ENCODE measurements around the gene MDM1. TPM values are rescaled to one million over a fixed set of nuclear protein-coding genes. Genes with fewer than 3 reads are reported as not detected.

Gene MDM1
- total and polyA plus RNA-seq, 2 experiments from 2014 or later = 13.6 to 18.9 TPM

DNA sequence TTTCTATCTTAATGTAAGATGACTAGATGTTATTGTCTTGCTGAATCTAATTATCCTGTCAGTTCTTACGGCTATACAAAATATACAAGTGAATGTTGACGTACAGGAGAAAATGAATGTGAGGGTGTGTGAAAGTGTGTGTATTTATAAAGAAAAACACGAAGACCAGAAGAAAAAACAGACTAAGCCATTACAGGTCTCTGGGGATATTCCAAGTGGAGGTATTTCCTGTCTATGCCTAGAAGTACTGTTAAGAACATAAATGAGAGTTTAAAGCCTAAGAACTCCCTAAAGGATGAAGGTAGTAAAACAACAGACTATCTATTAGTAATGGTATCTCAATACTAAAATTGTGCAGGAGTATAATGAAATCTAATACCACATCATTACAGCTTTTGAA, 7.6 kb downstream of the MDM1 start:
- no peak overlapping the region for H2AFZ ChIP-seq
- no peak overlapping the region for H3K27ac ChIP-seq (ENCODE audit: low read depth)
- DNase-seq (ENCODE audit: low spot score) (no peak), ATAC-seq (no peak)
- no peaks in the 10 kb centered on the region for H3K79me2 ChIP-seq (replicated peaks; ENCODE audit: insufficient read depth)
- TF ChIP-seq STAT1 (IDR thresholded peaks at IDR 0.05; ENCODE audit: unreplicated experiment) (no peak), POLR2AphosphoS5 (IDR thresholded peaks at IDR 0.05; ENCODE audit: low read depth) (no peak), JUNB (IDR thresholded peaks at IDR 0.05; ENCODE audit: unreplicated experiment) (no peak), EZH2 (IDR thresholded peaks at IDR 0.05; ENCODE audit: low read depth, unreplicated experiment) (no peak), EZH2phosphoT487 (IDR thresholded peaks at IDR 0.05; ENCODE audit: unreplicated experiment) (no peak), CREB1 (CRISPR knock-in tag; IDR thresholded peaks at IDR 0.05; ENCODE audit: low read depth) (no peak), CTCF (conservative IDR thresholded peaks at IDR 0.05; ENCODE audit: low read depth in 2 of 2) (no peak), ZNF114 (CRISPR knock-in tag; IDR thresholded peaks at IDR 0.05) (no peak), NANOG (IDR thresholded peaks at IDR 0.05; ENCODE audit: borderline replicate concordance) (no peak), ZNF331 (CRISPR knock-in tag; IDR thresholded peaks at IDR 0.05; ENCODE audit: low read depth) (no peak), REST (IDR thresholded peaks at IDR 0.05; ENCODE audit: unreplicated experiment) (no peak)
- TF ChIP-seq, protein P1, sequence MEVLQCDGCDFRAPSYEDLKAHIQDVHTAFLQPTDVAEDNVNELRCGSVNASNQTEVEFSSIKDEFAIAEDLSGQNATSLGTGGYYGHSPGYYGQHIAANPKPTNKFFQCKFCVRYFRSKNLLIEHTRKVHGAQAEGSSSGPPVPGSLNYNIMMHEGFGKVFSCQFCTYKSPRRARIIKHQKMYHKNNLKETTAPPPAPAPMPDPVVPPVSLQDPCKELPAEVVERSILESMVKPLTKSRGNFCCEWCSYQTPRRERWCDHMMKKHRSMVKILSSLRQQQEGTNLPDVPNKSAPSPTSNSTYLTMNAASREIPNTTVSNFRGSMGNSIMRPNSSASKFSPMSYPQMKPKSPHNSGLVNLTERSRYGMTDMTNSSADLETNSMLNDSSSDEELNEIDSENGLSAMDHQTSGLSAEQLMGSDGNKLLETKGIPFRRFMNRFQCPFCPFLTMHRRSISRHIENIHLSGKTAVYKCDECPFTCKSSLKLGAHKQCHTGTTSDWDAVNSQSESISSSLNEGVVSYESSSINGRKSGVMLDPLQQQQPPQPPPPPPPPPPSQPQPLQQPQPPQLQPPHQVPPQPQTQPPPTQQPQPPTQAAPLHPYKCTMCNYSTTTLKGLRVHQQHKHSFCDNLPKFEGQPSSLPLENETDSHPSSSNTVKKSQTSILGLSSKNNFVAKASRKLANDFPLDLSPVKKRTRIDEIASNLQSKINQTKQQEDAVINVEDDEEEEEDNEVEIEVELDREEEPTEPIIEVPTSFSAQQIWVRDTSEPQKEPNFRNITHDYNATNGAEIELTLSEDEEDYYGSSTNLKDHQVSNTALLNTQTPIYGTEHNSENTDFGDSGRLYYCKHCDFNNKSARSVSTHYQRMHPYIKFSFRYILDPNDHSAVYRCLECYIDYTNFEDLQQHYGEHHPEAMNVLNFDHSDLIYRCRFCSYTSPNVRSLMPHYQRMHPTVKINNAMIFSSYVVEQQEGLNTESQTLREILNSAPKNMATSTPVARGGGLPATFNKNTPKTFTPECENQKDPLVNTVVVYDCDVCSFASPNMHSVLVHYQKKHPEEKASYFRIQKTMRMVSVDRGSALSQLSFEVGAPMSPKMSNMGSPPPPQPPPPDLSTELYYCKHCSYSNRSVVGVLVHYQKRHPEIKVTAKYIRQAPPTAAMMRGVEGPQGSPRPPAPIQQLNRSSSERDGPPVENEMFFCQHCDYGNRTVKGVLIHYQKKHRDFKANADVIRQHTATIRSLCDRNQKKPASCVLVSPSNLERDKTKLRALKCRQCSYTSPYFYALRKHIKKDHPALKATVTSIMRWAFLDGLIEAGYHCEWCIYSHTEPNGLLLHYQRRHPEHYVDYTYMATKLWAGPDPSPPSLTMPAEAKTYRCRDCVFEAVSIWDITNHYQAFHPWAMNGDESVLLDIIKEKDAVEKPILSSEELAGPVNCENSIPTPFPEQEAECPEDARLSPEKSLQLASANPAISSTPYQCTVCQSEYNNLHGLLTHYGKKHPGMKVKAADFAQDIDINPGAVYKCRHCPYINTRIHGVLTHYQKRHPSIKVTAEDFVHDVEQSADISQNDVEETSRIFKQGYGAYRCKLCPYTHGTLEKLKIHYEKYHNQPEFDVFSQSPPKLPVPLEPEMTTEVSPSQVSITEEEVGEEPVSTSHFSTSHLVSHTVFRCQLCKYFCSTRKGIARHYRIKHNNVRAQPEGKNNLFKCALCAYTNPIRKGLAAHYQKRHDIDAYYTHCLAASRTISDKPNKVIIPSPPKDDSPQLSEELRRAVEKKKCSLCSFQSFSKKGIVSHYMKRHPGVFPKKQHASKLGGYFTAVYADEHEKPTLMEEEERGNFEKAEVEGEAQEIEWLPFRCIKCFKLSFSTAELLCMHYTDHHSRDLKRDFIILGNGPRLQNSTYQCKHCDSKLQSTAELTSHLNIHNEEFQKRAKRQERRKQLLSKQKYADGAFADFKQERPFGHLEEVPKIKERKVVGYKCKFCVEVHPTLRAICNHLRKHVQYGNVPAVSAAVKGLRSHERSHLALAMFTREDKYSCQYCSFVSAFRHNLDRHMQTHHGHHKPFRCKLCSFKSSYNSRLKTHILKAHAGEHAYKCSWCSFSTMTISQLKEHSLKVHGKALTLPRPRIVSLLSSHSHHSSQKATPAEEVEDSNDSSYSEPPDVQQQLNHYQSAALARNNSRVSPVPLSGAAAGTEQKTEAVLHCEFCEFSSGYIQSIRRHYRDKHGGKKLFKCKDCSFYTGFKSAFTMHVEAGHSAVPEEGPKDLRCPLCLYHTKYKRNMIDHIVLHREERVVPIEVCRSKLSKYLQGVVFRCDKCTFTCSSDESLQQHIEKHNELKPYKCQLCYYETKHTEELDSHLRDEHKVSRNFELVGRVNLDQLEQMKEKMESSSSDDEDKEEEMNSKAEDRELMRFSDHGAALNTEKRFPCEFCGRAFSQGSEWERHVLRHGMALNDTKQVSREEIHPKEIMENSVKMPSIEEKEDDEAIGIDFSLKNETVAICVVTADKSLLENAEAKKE (CRISPR knock-in tag; IDR thresholded peaks at IDR 0.05) = no peak
- TF ChIP-seq, protein P2, sequence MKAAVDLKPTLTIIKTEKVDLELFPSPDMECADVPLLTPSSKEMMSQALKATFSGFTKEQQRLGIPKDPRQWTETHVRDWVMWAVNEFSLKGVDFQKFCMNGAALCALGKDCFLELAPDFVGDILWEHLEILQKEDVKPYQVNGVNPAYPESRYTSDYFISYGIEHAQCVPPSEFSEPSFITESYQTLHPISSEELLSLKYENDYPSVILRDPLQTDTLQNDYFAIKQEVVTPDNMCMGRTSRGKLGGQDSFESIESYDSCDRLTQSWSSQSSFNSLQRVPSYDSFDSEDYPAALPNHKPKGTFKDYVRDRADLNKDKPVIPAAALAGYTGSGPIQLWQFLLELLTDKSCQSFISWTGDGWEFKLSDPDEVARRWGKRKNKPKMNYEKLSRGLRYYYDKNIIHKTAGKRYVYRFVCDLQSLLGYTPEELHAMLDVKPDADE (IDR thresholded peaks at IDR 0.05) = no peak
- H3K27me3 ChIP-seq (ENCODE audit: insufficient read depth) = no peaks in the 10 kb centered on the region
- H3K4me1 ChIP-seq (ENCODE audit: insufficient read depth) = peaks cover 4% of the 10 kb centered on the region
- peaks cover 3% of the 10 kb centered on the region; the same call in 1 of the 3 replicates for H3K36me3 Mint-ChIP-seq (ENCODE audit: low read depth)
- H3K4me2 ChIP-seq = no peak overlapping the region
- H4K20me1 ChIP-seq (replicated peaks; ENCODE audit: insufficient read depth) = no peaks in the 10 kb centered on the region
- H3K4me3 ChIP-seq = no peak overlapping the region
- H3K4me1 Mint-ChIP-seq = peaks cover 13% of the 10 kb centered on the region
- H3K27ac Mint-ChIP-seq = no peak overlapping the region
- no peaks in the 10 kb centered on the region for H3K27me3 Mint-ChIP-seq (ENCODE audit: insufficient read depth, low read depth, poor library complexity)
- H3K9me3 Mint-ChIP-seq = no peaks in the 10 kb centered on the region
- H3K36me3 ChIP-seq (ENCODE audit: insufficient read depth) = no peaks in the 10 kb centered on the region
- no peaks in the 10 kb centered on the region for H3F3A ChIP-seq (replicated peaks; ENCODE audit: low read depth)
- no peaks in the 10 kb centered on the region for H3K9me2 ChIP-seq (ENCODE audit: insufficient read depth)
- H3K4me3 Mint-ChIP-seq = no peak overlapping the region

All from GM23338 (cell line).